GM18526 (cell line): ENCODE data around the gene CATSPER3.

Experiments used
- POLR2A ChIP-seq: IDR thresholded peaks from 3 replicates; pipeline ENCODE4 v1.6.1; 2011; ENCODE audit not compliant: insufficient read length; ENCODE audit errors: extremely low read depth

CATSPER3 gene

DNA sequence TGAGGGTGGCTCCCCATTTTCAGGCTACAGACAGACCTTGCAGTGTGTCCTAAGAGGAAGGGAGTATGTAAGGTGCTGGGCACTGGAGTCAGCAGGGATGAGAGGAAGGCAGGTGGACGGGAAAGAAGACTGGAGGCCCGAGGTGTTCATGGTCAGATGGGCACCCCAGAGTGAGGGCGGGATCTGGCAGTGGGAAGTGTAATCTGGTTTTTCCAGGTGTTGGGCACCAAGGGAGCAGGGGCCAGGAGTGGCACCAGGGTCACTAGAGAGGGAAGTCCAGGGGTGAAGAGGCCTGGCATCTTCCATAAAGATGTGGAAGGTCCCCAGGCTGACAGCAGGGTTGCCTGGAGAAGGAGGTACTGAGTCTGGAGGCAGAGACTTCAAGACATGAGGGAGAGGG is 36.7 kb downstream of the CATSPER3 start:
- no peak for TF ChIP-seq POLR2A

DNA sequence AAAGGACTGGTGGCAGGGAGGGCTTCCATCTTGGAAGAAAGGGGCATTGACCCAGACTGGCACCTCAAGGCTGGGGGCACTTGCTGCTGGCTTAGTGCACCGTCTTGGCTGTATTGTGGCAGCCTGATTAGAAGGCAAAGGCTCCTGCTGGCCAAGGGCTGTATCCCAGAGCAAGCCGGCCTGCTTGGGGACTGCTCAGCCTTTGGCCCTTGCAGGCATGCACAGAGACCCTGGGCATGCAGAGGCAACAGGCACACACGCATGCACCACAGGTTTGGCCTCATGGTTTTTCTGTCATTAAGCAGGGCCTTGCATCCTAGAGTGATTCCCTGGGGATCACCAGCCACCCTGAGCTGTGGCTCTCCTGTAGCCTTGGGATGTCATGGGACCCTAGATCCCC is 37.4 kb downstream of the CATSPER3 start:
- TF ChIP-seq POLR2A: no peak

DNA sequence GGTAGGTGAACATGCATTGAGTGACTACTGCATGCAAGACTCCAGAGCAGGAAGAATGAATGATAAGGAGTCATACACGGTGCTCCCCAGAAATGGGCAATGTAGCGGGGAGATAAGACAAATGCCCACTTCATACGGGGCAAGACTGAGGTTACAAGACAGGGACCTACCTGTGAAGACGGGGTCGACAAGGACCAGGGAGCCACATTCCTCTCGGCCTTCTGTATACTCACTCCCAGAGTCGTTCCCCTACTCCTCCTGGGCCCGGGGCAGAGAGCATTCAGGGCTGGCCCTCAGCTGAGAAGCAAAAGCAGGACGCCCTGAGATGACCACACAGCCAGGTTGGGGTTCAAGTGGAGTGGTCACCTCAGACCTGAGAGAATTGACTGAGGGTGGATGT is 39.6 kb downstream of the CATSPER3 start:
- no peak for TF ChIP-seq POLR2A

DNA sequence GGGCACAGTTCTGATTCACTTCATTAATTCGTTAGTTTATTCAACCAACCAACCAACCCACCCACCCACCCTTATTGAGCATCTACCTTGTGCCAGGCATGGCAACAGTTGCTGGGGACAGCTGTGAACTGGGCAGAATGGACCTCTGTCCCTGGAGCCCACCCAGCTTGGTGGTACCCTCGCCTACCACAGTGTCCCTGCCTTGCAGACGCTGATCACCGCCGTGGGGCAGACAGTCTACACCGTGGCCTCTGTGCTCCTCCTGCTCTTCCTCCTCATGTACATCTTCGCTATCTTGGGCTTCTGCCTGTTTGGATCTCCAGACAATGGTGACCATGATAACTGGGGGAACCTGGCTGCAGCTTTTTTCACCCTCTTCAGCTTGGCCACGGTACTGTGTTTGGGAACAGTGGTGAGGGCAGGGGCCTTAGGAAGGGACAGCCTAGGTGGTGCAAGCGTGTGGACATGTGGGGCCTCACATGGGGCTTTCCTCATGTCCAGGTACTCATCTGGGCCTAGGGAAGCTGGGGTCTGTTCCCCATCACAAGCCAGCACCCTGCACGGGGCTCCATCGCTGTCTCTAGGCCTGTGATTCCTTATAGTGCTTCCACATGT is 40.1 kb downstream of the CATSPER3 start:
- TF ChIP-seq POLR2A: no peak

DNA sequence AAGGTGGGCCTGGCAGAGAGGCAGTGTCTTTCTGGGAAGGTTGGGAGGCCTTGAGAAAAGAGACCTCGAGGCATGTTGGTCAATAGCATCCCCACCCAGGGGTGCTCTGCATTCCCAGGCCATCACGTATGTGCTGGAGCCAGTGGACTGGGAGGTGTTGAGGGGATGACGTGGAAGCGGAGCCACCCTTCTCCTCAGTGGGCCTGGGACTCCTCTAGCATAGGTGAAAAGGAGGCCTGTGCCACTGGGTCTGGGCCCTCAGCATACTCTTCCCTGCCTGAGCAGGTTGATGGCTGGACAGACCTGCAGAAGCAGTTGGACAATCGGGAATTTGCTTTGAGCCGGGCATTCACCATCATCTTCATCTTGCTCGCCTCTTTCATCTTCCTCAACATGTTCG is 40.8 kb downstream of the CATSPER3 start:
- TF ChIP-seq POLR2A: no peak

DNA sequence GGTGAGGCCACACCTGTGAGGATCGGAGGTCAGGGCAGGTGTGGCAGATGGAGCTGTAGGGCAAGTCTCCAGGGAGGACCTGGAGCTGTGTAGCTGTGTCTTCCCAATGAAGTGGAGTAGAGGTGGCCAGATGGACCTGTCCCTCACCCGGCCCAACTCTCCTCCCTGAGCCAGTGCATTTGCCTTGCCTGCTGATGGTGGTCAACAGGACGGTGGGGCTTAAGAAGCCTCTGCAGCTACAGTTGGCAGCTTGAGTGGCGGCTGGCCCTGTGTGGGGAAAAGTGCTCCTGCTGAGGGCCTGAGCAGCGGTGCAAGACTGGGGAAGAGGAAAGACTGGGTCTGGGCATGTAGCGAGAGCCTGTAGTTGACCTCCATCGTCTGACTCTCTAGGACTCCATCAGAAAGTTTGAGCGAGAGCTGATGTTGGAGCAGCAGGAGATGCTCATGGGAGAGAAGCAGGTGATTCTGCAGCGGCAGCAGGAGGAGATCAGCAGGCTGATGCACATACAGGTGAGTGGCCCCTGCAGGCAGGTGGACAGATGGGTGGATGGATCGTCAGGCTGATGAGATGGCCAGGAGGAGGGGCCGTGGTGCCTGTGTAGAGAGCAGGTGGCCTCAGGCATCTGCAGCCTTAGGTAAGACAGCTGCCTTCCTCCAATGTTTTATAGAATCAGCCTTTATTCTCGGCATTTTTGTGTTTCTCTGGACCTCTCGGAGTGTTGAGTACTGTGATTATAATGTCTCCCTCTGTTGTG is 41.5 kb downstream of the CATSPER3 start:
- TF ChIP-seq POLR2A: no peak

DNA sequence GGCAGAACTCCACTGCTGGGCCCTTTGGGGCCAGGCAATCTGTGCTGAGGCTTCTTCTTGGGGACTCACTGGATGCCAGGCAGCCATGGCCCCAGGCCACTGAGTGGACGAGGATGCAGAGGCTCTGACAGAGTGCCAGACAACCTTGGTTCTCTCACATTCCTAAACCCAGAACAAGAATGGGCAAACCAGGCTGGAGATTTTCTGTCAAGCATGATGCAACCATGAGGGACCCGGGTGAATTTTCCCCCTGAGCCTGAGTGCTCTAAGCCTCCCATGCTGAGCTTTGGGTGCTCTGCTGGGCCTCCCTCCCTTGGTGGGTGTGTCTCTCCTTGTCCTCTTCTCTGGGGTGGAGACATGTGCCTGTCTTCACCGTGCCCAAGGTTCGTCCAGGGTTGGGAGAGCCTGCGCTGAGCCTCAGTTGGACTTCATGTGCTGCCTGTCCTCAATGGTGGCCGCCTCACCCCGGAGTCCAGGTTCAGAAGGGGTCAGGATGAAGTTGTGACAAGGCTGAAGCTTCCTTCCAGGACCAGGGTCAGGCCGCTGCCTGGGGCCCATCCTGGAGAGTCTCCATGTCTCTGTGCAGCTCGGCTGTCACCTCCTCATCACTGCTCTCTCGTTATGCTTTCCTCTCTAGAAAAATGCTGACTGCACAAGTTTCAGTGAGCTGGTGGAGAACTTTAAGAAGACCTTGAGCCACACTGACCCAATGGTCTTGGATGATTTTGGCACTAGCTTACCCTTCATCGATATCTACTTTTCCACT is 42.2 kb downstream of the CATSPER3 start:
- TF ChIP-seq POLR2A: no peak

GRCh38 chr5:135010502-135011354 is 43.0 kb downstream of the CATSPER3 start:
- no peak for TF ChIP-seq POLR2A

GRCh38 chr5:135011355-135012032 is 43.8 kb downstream of the CATSPER3 start:
- no peak for TF ChIP-seq POLR2A

GRCh38 chr5:135012033-135012588 is 44.4 kb downstream of the CATSPER3 start:
- no peak for TF ChIP-seq POLR2A

DNA sequence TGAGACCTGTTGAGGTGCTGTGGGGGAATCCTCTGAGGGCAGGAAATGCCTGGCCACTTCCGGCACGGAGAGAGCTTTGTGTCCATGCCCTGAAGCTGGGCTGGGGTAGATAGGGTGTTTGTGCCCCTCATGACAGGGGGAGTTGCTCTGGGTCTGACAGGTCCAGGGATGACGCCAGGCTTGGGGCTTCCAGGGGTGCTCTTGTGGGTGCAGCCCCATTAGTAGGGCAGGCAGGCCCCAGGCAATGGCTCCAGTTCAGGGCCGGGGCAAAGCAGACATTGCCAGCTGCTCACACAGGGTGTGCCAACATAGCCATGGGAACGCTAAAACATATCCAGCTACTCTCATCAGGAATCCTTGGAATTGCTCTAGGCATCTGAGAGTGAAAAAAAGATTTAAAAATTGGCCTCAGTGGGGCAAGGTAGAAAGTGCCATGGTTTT is 45.3 kb downstream of the CATSPER3 start:
- no peak for TF ChIP-seq POLR2A

DNA sequence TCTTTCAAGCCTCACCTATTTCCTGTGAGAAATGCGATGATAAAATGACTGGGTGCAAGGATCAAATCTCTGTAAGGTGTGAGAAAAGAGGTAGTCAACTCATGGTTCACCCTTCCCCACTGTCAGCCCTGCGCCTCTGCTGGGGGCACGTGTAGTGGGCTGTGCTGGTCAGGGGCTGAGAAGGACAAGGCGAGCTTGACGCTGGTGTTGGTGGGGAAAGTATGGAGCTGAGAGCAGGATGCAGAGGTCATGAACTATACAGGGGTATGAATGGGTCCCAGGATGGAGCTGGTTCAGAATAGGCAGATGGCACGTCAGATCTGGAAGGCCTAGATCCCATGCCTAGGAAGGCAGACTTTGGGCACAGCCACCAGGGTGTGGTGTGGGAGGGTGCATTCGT is 45.7 kb downstream of the CATSPER3 start:
- TF ChIP-seq POLR2A: no peak

GRCh38 chr5:135013947-135014570 is 46.4 kb downstream of the CATSPER3 start:
- no peak for TF ChIP-seq POLR2A

DNA sequence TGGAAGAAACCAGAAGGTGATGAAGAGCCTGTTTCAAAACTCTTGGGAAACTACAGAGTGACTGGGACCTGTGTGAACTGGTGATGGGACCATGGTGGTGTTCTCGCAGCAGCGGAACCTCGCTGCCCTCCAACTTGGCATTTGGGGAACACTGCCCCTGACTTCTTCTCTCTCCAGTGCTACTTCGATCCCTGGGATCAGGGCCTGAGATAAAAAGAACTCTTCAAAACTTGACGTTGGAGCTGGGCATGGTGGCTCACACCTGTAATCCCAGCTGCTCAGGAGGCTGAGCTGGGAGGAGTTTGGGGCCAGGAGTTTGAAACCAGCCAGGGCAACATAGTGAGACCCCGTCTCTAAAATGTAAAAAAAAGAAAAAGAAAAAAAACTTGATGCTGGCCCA is 48.2 kb downstream of the CATSPER3 start:
- TF ChIP-seq POLR2A: no peak
